Trophoblast cell (in vitro differentiated cells and primary cell): Measurements from ENCODE around the gene ATOH7.
"Not testable (repeated sequence)": the region's sequence is repeated elsewhere in the genome, so short reads cannot be mapped to it uniquely, and the experiment has no call there.

Source experiments
- DNase-seq, 2 donors: peaks; one replicate each; pipeline ENCODE4 v3.0.0-alpha.2; 2016
- H2AFZ ChIP-seq: 2 replicates; pipeline ENCODE4 v1.6.1; 2013; ENCODE audit warnings: low read length, moderate library complexity, mild to moderate bottlenecking; ENCODE audit not compliant: insufficient read depth, poor library complexity
- H2AK5ac ChIP-seq: 2 replicates; pipeline ENCODE4 v1.6.1; 2013; ENCODE audit warnings: mild to moderate bottlenecking, low read length
- H2BK120ac ChIP-seq: 2 replicates; pipeline ENCODE4 v1.6.1; 2013; ENCODE audit warnings: low read length, mild to moderate bottlenecking, moderate library complexity; ENCODE audit not compliant: insufficient read depth, poor library complexity
- H2BK12ac ChIP-seq: 2 replicates; pipeline ENCODE4 v1.6.1; 2013; ENCODE audit warnings: mild to moderate bottlenecking, low read length, moderate library complexity
- H2BK5ac ChIP-seq: 2 replicates; pipeline ENCODE4 v1.6.1; 2013; ENCODE audit warnings: low read length, low read depth, moderate library complexity, mild to moderate bottlenecking; ENCODE audit not compliant: poor library complexity
- H3K14ac ChIP-seq: 2 replicates; pipeline ENCODE4 v1.6.1; 2013; ENCODE audit warnings: mild to moderate bottlenecking, low read length
- H3K18ac ChIP-seq: 2 replicates; pipeline ENCODE4 v1.6.1; 2013; ENCODE audit warnings: mild to moderate bottlenecking, low read length
- H3K23ac ChIP-seq: 2 replicates; pipeline ENCODE4 v1.6.1; 2013; ENCODE audit warnings: low read length
- H3K27ac ChIP-seq: 2 replicates; pipeline ENCODE4 v1.5.1; 2013; ENCODE audit warnings: low read depth, mild to moderate bottlenecking, inconsistent platforms, low read length, moderate library complexity
- H3K27me3 ChIP-seq: 2 replicates; pipeline ENCODE4 v1.6.1; 2013; ENCODE audit warnings: inconsistent platforms, mild to moderate bottlenecking, low read length, moderate library complexity; ENCODE audit not compliant: insufficient read depth
- H3K36me3 ChIP-seq, 2 experiments: 1 replicate in 1 of 2; 2 replicates in 1 of 2; pipeline ENCODE4 v1.6.1; 2013; ENCODE audit warnings: low read length in 2 of 2, mild to moderate bottlenecking in 2 of 2, moderate library complexity in 1 of 2; ENCODE audit not compliant: insufficient read depth in 2 of 2, control insufficient read depth in 1 of 2
- H3K4ac ChIP-seq: 2 replicates; pipeline ENCODE4 v1.6.1; 2013; ENCODE audit warnings: low read depth, mild to moderate bottlenecking, low read length, moderate library complexity
- H3K4me1 ChIP-seq, 2 experiments: 1 replicate in 1 of 2; 2 replicates in 1 of 2; pipeline ENCODE4 v1.6.1; 2013; ENCODE audit warnings: low read length in 2 of 2, mild to moderate bottlenecking in 2 of 2, moderate library complexity in 1 of 2; ENCODE audit not compliant: insufficient read depth in 2 of 2, control insufficient read depth in 1 of 2
- H3K4me2 ChIP-seq: 2 replicates; pipeline ENCODE4 v1.6.1; 2013; ENCODE audit warnings: inconsistent platforms, mild to moderate bottlenecking, low read length, moderate library complexity
- H3K4me3 ChIP-seq: 2 replicates; pipeline ENCODE4 v1.5.1; 2013; ENCODE audit warnings: mild to moderate bottlenecking, low read depth, low read length, inconsistent platforms
- H3K79me1 ChIP-seq: one replicate; pipeline ENCODE4 v1.6.1; 2013; ENCODE audit warnings: low read length
- H3K79me2 ChIP-seq: 2 replicates; pipeline ENCODE4 v1.6.1; 2013; ENCODE audit warnings: low read length, mild to moderate bottlenecking; ENCODE audit not compliant: control insufficient read depth, insufficient read depth, poor library complexity
- H3K9ac ChIP-seq: 2 replicates; pipeline ENCODE4 v1.6.1; 2013; ENCODE audit warnings: mild to moderate bottlenecking, low read length
- H3K9me3 ChIP-seq: 2 replicates; pipeline ENCODE4 v1.6.1; 2013; ENCODE audit warnings: low read depth, mild to moderate bottlenecking, control low read depth, inconsistent platforms, low read length; ENCODE audit not compliant: insufficient read depth
- H4K12ac ChIP-seq: 2 replicates; pipeline ENCODE4 v1.6.1; 2013; ENCODE audit warnings: low read depth, mild to moderate bottlenecking, low read length, moderate library complexity
- H4K8ac ChIP-seq: 2 replicates; pipeline ENCODE4 v1.6.1; 2013; ENCODE audit warnings: low read depth, mild to moderate bottlenecking, low read length, moderate library complexity
- H4K91ac ChIP-seq: one replicate; pipeline ENCODE4 v1.6.1; 2013; ENCODE audit warnings: low read depth, mild to moderate bottlenecking, low read length, moderate library complexity
- WGBS: extraction: QIAGEN DNeasy Blood & Tissue Kit; methylation state at CpG from one replicate; pipeline ENCODE4 v1.1.7; 2013; ENCODE audit warnings: missing lambda C conversion rate; ENCODE audit not compliant: insufficient read length, insufficient coverage; ENCODE audit errors: extremely low coverage; 5-methylcytosine and 5-hydroxymethylcytosine counted together

The ATOH7 gene

DNA sequence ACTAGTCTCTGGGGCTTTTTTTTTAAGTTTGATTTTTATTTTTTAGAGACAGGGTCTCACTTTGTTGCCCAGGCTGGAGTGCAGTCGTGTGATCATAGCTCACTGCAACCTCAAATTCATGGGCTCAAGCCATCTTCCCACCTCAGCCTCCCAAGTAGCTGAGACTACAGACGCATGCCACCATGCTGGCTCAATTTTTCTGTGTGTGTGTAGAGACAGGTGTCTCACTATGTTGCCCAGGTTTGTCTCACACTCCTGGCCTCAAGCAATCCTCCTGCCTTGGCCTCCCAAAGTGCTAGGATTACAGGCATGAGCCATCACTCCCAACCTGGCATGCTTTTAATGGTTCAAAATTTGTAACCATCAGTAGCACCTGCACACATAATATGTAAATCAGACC, 36.1 kb downstream of the ATOH7 start:
- not testable (repeated sequence) for H2BK12ac ChIP-seq, H3K27me3 ChIP-seq, H3K27ac ChIP-seq, H3K4me1 ChIP-seq, DNase-seq, H2BK5ac ChIP-seq, H3K4ac ChIP-seq, H3K9ac ChIP-seq, H3K79me1 ChIP-seq, H4K91ac ChIP-seq, H3K23ac ChIP-seq, H3K79me2 ChIP-seq, H3K4me3 ChIP-seq, H3K36me3 ChIP-seq, H3K18ac ChIP-seq, H2BK120ac ChIP-seq, H3K9me3 ChIP-seq, H3K4me2 ChIP-seq, H3K14ac ChIP-seq, H2AFZ ChIP-seq, H4K8ac ChIP-seq, H2AK5ac ChIP-seq, H4K12ac ChIP-seq
- WGBS = no CpG with 5 or more reads among the region's 2 CpGs

DNA sequence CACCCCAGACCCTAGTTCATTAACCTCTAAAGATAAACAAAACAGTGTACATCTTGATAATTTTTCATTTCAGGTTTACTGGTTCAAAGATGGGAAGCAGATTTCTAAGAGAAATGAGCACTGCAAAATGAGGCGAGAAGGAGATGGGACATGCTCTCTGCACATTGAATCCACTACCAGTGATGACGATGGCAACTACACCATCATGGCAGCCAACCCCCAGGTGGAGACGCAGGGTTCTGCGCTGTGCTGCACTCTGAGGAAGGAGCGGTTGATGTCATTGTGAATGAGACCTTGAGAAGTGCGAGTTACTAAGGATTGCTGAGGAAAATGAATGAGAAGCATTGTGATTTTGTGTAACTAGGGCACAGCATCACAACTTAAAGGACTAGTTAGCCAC, 37.6 kb downstream of the ATOH7 start:
- Histone ChIP-seq H3K9ac (no peak overlapping the region), H4K91ac (no peak overlapping the region), H4K8ac (no peak overlapping the region), H3K27me3 (no peaks in the 10 kb centered on the region), H3K4me1 (no peaks in the 10 kb centered on the region), H3K36me3 (no peaks in the 10 kb centered on the region), H4K12ac (no peak overlapping the region), H3K4me3 (no peak overlapping the region), H3K9me3 (no peaks in the 10 kb centered on the region), H2BK12ac (no peak overlapping the region), H3K79me2 (no peaks in the 10 kb centered on the region), H3K23ac (no peak overlapping the region), H2AFZ (no peak overlapping the region), H3K4me2 (no peak overlapping the region), H3K14ac (no peak overlapping the region), H3K18ac (no peak overlapping the region), H3K79me1 (no peaks in the 10 kb centered on the region), H2BK5ac (no peak overlapping the region), H2AK5ac (no peak overlapping the region), H3K4ac (no peak overlapping the region), H3K27ac (no peak overlapping the region), H2BK120ac (no peak overlapping the region)
- no peak for DNase-seq
- no CpG with 5 or more reads among the region's 6 CpGs for WGBS

DNA sequence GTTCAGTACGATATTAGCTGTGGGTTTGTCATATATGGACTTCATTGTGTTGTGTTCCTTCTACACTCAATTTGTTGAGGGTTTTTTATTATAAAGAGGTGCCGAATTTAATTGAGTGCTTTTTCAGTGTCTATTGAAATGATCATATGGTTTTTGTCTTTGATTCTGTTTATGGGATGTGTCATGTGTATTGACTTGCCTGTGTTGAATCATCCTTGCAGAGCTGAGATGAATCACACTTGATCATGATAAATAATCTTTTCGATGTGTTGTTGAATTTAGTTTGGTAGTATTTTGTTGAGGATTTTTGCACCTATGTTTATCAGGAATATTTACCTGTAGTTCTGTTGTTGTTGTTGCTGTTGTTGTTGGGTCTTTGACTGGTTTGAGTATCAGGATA, 39.8 kb downstream of the ATOH7 start:
- WGBS = no CpG with 5 or more reads among the region's 3 CpGs
- no peaks in the 10 kb centered on the region for H3K4me1 ChIP-seq
- H3K4ac ChIP-seq = no peak overlapping the region
- no peaks in the 10 kb centered on the region for H3K27me3 ChIP-seq
- DNase-seq = no peak
- no peak overlapping the region for H4K91ac ChIP-seq
- H3K23ac ChIP-seq = no peak overlapping the region
- H2AFZ ChIP-seq = no peak overlapping the region
- no peaks in the 10 kb centered on the region for H3K9me3 ChIP-seq
- H3K9ac ChIP-seq = no peak overlapping the region
- H3K14ac ChIP-seq = no peak overlapping the region
- H3K27ac ChIP-seq = no peak overlapping the region
- no peak overlapping the region for H2AK5ac ChIP-seq
- H3K18ac ChIP-seq = no peak overlapping the region
- no peak overlapping the region for H3K4me2 ChIP-seq
- no peak overlapping the region for H2BK5ac ChIP-seq
- H2BK12ac ChIP-seq = no peak overlapping the region
- H3K79me2 ChIP-seq = no peaks in the 10 kb centered on the region
- H3K4me3 ChIP-seq = no peak overlapping the region
- no peak overlapping the region for H4K12ac ChIP-seq
- H3K79me1 ChIP-seq = no peaks in the 10 kb centered on the region
- no peak overlapping the region for H4K8ac ChIP-seq
- H3K36me3 ChIP-seq = no peaks in the 10 kb centered on the region
- H2BK120ac ChIP-seq = no peak overlapping the region

DNA sequence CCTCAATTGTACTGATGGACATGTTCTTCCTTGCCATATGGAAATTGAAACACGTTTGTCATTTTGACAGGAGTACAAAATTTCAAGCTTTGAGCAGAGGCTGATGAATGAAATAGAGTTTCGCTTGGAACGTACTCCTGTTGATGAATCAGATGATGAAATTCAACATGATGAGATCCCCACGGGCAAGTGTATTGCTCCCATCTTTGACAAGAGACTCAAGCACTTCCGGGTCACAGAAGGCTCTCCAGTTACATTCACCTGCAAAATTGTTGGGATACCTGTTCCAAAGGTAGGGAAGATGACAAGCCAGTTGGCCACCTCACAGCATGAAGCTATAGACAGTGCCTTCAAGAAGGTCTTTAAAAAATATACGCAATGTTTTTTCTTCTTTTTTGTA, 43.1 kb downstream of the ATOH7 start:
- Histone ChIP-seq H4K91ac (no peak overlapping the region), H3K79me2 (no peaks in the 10 kb centered on the region), H3K4me3 (no peak overlapping the region), H3K79me1 (no peaks in the 10 kb centered on the region), H3K18ac (no peak overlapping the region), H2AFZ (no peak overlapping the region), H2AK5ac (no peak overlapping the region), H3K4ac (no peak overlapping the region), H3K27me3 (no peaks in the 10 kb centered on the region), H3K4me2 (no peak overlapping the region), H4K8ac (no peak overlapping the region), H3K9ac (no peak overlapping the region), H4K12ac (no peak overlapping the region), H3K4me1 (no peaks in the 10 kb centered on the region), H3K27ac (no peak overlapping the region), H2BK12ac (no peak overlapping the region), H3K23ac (no peak overlapping the region), H3K9me3 (no peaks in the 10 kb centered on the region), H2BK120ac (no peak overlapping the region), H2BK5ac (no peak overlapping the region), H3K14ac (no peak overlapping the region), H3K36me3 (no peaks in the 10 kb centered on the region)
- WGBS = no CpG with 5 or more reads among the region's 6 CpGs
- DNase-seq = no peak
